AG09319 (cell line): ENCODE measurements around the gene STK33.

ENCODE experiments used
- DNase-seq: peaks from one replicate; pipeline ENCODE4 v3.0.0-alpha.2; 2010; ENCODE audit warnings: low read depth; ENCODE audit errors: extremely low read depth
- TF ChIP-seq, protein P1 (sequence below): IDR thresholded peaks from 2 replicates; pipeline ENCODE4 v1.5.1; 2011; ENCODE audit warnings: low read depth, mild to moderate bottlenecking, inconsistent platforms, low read length, moderate library complexity

Gene STK33

DNA sequence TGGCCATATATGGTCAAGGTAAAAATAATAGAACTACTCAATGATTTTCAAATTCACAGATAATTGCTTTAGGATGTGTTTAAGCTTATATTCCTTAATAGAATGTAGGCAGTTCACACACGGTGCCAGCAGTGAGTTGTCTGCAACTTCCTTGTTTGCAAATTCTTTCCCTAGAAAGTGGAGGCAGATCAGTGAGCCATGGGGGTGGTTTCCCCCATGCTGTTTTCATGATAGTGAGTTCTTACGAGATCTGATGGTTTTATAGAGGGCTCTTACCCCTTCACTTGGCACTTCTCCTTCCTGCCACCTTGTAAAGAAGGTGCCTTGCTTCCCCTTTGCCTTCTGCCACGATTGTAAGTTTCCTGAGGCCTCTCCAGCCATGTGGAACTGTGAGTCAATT is 218.6 kb downstream of the STK33 start:
- DNase-seq, result no peak
- TF ChIP-seq, protein P1, sequence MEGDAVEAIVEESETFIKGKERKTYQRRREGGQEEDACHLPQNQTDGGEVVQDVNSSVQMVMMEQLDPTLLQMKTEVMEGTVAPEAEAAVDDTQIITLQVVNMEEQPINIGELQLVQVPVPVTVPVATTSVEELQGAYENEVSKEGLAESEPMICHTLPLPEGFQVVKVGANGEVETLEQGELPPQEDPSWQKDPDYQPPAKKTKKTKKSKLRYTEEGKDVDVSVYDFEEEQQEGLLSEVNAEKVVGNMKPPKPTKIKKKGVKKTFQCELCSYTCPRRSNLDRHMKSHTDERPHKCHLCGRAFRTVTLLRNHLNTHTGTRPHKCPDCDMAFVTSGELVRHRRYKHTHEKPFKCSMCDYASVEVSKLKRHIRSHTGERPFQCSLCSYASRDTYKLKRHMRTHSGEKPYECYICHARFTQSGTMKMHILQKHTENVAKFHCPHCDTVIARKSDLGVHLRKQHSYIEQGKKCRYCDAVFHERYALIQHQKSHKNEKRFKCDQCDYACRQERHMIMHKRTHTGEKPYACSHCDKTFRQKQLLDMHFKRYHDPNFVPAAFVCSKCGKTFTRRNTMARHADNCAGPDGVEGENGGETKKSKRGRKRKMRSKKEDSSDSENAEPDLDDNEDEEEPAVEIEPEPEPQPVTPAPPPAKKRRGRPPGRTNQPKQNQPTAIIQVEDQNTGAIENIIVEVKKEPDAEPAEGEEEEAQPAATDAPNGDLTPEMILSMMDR, result no peak

DNA sequence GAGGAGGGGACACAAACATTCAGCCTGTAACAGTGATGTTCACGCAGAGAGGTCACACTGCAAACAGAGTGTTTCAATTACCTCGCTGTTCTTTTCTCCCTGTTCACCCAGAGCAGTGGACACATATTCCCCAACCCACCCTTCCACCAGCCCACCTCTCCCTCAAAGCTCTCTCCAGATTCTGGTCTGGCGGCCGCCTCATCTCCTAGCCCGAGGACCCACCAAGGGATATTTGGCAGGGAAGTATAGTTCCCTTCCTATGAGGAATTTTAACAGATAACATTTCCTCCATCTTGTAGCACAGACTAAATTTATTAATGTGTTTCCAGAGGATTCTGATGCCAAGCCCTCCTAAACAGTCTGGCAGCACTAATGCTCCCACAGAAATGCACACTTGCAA is 219.3 kb downstream of the STK33 start:
- TF ChIP-seq, protein P1, result no peak
- no peak for DNase-seq

DNA sequence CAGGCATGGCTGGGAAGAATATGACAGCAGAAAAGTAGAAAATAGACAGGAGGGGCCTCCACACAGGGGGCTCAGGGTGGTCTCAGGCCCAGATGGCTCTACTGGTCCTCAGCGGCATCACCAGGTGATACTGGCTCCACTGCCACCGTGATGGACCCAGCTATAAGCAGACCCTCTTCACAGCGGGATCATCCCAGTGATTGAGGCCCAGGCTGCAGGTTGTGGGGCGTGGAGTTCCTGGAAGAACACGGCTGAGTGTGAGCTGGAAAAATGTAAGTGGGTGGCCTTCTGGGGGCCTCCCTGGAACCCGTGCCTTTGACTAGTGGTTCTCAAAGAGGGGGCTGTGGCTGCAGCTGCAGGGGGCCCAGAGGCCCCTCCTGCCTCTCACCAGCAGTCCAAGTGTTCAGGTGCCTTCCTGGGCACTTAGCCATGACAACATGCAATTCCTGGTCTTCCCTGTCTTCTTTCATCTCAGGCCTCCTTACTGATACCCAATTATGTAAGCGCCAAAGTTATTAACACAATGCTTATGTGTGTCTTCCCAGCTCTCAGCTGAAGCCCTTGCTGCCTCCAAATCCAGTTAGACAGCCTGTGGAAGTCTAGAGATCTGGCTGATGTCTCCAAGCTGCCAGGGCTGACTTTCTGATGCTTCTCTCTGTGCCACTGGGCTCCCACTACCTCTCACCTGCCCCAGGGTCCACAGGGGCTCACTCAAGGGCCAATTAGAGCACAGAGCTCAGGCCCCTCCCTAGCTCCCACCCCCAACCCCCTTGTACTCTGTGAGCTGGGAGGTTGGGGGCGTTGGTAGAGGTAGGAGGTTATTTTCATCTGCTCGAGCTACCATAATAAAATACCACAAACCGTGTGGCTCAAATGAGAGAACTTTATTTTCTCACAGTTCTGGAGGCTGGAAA is 220.3 kb downstream of the STK33 start:
- no peak for DNase-seq
- TF ChIP-seq, protein P1, result no peak

DNA sequence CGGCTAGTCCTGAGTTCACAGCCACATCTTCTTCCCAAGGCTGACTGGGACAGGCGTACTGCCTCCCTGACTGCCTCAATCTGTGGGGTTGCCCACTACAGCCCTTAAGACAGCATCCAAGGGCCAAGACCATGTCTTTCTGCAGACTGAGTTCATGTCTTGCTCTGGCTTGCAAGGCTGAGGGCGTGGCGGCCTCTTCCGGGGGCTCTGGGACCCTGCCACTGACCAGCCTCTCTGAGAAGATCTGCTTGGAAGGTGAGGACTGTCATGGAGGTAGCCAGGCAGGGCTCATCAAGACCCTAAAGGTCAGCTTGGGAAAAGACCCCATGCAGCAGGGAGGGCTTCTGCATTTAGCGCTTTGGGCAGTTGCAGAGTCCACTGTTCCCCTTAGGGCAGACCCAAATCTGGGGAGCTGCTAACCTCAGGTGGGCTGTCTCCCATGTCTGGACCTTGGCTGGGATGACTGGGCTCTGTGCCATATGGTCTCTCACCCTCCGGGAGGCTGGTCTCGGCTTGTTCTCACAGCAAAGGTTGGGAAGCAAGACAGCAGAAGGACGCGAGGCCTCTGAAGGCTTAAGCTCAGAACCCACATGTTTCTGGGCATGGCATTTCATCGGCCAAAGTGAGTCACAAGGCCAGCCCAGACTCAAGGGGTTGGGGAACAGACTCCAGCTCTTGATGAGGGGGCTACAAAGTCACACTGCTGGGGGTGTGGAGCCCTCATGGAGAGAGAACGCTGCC is 221.2 kb downstream of the STK33 start:
- TF ChIP-seq, protein P1, result no peak

DNA sequence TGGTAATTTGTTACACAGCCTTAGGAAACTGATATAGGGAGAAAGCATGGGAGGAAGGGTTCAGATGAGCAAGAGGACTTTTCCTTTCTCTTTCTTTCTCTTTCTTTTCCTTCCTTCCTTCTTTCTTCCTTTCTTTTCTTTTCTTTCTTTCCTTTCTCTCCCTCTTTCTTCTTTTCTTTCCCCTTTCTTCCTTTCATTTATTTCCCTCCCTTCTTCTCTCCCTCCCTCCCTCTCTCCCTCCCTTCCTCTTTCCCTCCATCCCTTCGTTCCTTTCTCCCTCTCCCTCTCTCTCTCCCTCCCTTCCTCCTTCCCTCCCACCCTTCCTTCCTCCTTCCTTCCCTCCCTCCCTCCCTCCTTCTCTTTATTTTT is 222.5 kb downstream of the STK33 start:
- TF ChIP-seq, protein P1, result no peak
- DNase-seq, result no peak

More for the DNA sequence above, 221.2 kb downstream of the STK33 start:
- no peak for DNase-seq

DNA sequence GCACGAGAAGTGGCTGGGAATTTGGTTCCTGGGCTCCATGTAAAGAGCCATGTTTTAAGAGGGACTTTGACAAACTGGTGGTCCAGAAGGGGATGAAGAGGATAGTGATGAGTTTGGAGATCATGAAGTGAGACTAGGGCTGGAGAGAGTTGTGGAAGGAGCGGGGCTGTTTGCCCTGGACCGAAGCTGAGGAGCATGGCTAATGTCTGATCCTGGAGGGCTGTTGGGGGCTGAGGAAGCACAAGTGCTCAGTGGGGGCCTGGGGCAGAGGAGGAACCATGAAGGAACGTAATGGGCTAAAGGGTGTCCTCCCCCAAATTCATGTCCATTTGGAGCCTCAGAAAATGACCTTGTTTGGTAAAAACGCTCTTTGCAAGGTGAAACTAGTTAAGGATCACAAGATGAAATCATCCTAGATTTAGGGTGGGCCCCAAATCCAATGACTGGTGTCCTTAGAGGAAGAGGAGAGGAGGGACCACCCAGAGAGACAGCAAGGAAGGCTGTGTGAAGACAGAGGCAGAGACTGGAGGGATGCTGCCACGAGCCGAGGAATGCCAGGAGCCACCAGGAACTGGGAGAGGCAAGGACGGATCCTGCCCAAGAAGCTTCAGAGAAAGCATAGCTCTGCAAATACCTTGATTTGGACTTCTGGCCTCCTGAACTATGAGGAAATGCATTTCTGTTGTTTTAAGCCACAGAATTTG is 223.1 kb downstream of the STK33 start:
- TF ChIP-seq, protein P1, result no peak
- DNase-seq, result no peak
